A549 (cell line): Measurements from ENCODE around the gene CCDC152.

ENCODE experiments used
- EP300 ChIP-seq, 2 experiments: fragments of >200 bp; sonication (Bioruptor Twin); formaldehyde crosslinking; IDR thresholded peaks; 2 replicates in 1 of 2; 3 replicates in 1 of 2; pipeline ENCODE4 v1.6.1; 2016 to 2017
- ESRRA ChIP-seq: fragments of 150-350 bp; IDR thresholded peaks from 2 replicates; pipeline ENCODE4 v1.6.1; 2014; ENCODE audit warnings: mild to moderate bottlenecking, low read length, borderline replicate concordance
- KDM5A ChIP-seq: fragments of 200-600 bp; sonication (generic); IDR thresholded peaks from 2 replicates; pipeline ENCODE4 v1.6.1; 2016; ENCODE audit warnings: antibody characterized with exemption, mild to moderate bottlenecking
- POLR2A ChIP-seq: IDR thresholded peaks from 2 replicates; pipeline ENCODE4 v1.6.1; 2012; ENCODE audit warnings: mild to moderate bottlenecking, low read length
- SMC3 ChIP-seq: fragments of >200 bp; sonication (Bioruptor Twin); formaldehyde crosslinking; IDR thresholded peaks from 3 replicates; pipeline ENCODE4 v1.6.1; 2018; ENCODE audit warnings: inconsistent platforms
- SREBF2 ChIP-seq: fragments of 450-650 bp; IDR thresholded peaks from 2 replicates; pipeline ENCODE4 v1.6.1; 2014; ENCODE audit warnings: mild to moderate bottlenecking, moderate library complexity
- TF ChIP-seq, protein P1 (sequence below): fragments of >200 bp; sonication (Bioruptor Twin); formaldehyde crosslinking; IDR thresholded peaks from 3 replicates; pipeline ENCODE4 v1.5.1; 2016

DNA sequence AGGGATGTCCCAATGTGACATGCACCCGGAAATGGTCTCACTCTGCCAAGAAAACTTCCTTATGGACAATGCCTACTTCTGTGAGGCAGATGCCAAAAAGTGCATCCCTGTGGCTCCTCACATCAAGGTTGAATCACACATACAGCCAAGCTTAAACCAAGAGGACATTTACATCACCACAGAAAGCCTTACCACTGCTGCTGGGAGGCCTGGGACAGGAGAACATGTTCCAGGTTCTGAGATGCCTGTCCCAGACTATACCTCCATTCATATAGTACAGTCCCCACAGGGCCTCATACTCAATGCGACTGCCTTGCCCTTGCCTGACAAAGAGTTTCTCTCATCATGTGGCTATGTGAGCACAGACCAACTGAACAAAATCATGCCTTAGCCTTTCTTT lies 37.6 kb upstream of the CCDC152 start:
- TF ChIP-seq SREBF2 (no peak), POLR2A (no peak), SMC3 (no peak), ESRRA (no peak), EP300 (IDR thresholded peaks at IDR 0.05) (no peak), KDM5A (no peak)
- TF ChIP-seq, protein P1, sequence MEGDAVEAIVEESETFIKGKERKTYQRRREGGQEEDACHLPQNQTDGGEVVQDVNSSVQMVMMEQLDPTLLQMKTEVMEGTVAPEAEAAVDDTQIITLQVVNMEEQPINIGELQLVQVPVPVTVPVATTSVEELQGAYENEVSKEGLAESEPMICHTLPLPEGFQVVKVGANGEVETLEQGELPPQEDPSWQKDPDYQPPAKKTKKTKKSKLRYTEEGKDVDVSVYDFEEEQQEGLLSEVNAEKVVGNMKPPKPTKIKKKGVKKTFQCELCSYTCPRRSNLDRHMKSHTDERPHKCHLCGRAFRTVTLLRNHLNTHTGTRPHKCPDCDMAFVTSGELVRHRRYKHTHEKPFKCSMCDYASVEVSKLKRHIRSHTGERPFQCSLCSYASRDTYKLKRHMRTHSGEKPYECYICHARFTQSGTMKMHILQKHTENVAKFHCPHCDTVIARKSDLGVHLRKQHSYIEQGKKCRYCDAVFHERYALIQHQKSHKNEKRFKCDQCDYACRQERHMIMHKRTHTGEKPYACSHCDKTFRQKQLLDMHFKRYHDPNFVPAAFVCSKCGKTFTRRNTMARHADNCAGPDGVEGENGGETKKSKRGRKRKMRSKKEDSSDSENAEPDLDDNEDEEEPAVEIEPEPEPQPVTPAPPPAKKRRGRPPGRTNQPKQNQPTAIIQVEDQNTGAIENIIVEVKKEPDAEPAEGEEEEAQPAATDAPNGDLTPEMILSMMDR: no peak
